Effector memory CD4-positive, alpha-beta T cell (primary cell): ENCODE data around the gene ST3GAL5.

Experiments used
- DNase-seq, 3 donors: peaks; one replicate each; pipeline ENCODE4 v3.0.0-alpha.2; 2020
- H3K27ac ChIP-seq: 2 replicates; pipeline ENCODE4 v1.7.0; 2013; ENCODE audit warnings: mild to moderate bottlenecking, low read length, moderate library complexity; ENCODE audit not compliant: insufficient read depth, poor library complexity, severe bottlenecking
- H3K27me3 ChIP-seq: replicated peaks from 2 replicates; pipeline ENCODE4 v1.7.0; 2013; ENCODE audit warnings: mild to moderate bottlenecking, low read length; ENCODE audit not compliant: insufficient read depth, control insufficient read depth, poor library complexity, severe bottlenecking
- H3K36me3 ChIP-seq: 2 replicates; pipeline ENCODE4 v1.7.0; 2013; ENCODE audit warnings: mild to moderate bottlenecking, low read length, moderate library complexity; ENCODE audit not compliant: control insufficient read depth, insufficient read depth
- H3K4me1 ChIP-seq: 2 replicates; pipeline ENCODE4 v1.7.0; 2013; ENCODE audit warnings: low read length, mild to moderate bottlenecking; ENCODE audit not compliant: control insufficient read depth, insufficient read depth, poor library complexity, severe bottlenecking
- H3K4me3 ChIP-seq: 2 replicates; pipeline ENCODE4 v1.7.0; 2013; ENCODE audit warnings: low read length, low read depth, mild to moderate bottlenecking; ENCODE audit not compliant: insufficient read depth, poor library complexity, severe bottlenecking
- H3K9me3 ChIP-seq: 2 replicates; pipeline ENCODE4 v1.7.0; 2013; ENCODE audit warnings: mild to moderate bottlenecking, low read length, moderate library complexity; ENCODE audit not compliant: control insufficient read depth

The ST3GAL5 gene

DNA sequence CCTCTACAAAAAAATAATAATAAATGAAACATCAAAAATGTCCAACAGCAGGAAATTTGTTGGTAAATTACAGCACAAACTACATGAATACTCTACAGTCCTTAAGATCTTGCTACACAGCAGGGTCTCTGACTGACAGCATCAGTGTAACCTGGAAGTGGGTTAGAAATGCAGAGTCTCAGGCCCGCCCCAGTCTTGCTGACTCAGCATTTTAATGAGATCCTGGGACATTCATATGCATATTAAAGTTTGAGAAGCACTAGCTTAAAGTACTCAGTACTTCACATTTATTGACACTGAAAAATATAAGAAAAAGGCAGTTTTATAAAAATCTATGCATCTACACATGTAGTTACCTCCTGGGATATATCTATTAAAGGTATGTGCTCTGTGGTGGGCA, 21.7 kb downstream of the ST3GAL5 start:
- Histone ChIP-seq H3K4me1 (peaks cover 11% of the 10 kb centered on the region), H3K4me3 (no peak overlapping the region), H3K27me3 (no peaks in the 10 kb centered on the region), H3K36me3 (no peaks in the 10 kb centered on the region), H3K9me3 (no peaks in the 10 kb centered on the region), H3K27ac (no peak overlapping the region)
- DNase-seq = no peak

- no peak overlapping the region for H3K27ac ChIP-seq
- peaks cover 13% of the 10 kb centered on the region for H3K4me1 ChIP-seq
- DNase-seq = no peak
- no peaks in the 10 kb centered on the region for H3K36me3 ChIP-seq
- no peak overlapping the region for H3K4me3 ChIP-seq
- H3K9me3 ChIP-seq = no peaks in the 10 kb centered on the region
- no peaks in the 10 kb centered on the region for H3K27me3 ChIP-seq
Observed at GRCh38 chr2:85866165-85866659, 22.6 kb downstream of the ST3GAL5 start.

DNA sequence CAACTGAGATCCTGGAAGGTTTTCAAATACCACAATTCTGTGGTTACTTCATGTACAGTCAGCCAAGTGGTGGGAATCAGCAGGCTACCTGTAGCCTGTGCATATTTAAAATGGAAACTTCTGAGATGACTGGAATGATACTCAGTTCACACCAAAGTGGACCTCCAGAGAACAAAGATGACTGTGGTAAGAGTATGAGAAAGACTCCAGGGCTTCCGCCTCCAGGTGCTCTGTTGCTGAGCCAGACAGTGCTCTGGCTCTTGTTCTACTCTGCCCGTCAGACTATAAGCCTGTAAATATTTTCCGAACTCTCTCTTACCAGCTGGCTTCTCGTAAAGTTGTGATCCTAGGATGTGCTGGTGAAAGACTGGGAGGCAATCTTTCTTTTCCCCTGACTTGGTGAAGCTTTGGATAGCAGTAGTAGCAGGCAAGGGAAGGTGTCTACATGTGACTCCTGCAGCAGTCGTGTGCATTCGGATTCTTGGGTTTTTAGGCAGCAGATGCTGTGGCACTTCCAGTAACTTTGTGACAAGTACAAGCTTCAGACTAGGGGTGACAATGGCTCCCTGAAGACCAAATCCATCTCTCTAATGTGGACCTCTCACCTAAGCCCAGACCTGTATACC, 23.1 kb downstream of the ST3GAL5 start:
- Histone ChIP-seq H3K9me3 (no peaks in the 10 kb centered on the region), H3K36me3 (no peaks in the 10 kb centered on the region), H3K27me3 (no peaks in the 10 kb centered on the region), H3K4me1 (peaks cover 13% of the 10 kb centered on the region), H3K4me3 (no peak overlapping the region), H3K27ac (no peak overlapping the region)
- DNase-seq = no peak

GRCh38 chr2:85864654-85865053, 24.1 kb downstream of the ST3GAL5 start:
- Histone ChIP-seq H3K36me3 (no peaks in the 10 kb centered on the region), H3K9me3 (no peaks in the 10 kb centered on the region), H3K27ac (no peak overlapping the region), H3K4me3 (no peak overlapping the region), H3K27me3 (no peaks in the 10 kb centered on the region), H3K4me1 (peaks cover 13% of the 10 kb centered on the region)
- DNase-seq = no peak

DNA sequence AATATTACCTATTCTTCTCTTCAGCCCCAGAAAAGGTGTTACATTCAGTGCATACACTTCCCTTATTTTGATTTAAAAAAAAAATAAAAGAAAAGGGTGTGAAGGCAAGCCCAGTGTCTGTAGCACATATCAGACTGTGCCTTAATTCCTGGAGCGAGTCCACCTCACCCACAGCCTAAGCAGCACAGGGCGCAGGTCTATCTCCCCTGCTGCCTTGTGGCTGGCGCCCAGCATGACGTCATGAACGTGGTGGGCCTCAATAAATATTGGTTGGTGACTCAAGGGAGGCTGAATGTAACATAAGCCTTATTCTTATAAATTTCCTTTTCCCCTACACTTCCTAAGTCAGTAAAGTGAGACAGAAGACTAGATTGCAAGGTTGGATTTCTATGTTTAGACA, 26.4 kb downstream of the ST3GAL5 start:
- no peaks in the 10 kb centered on the region for H3K36me3 ChIP-seq
- no peaks in the 10 kb centered on the region for H3K27me3 ChIP-seq
- peak; percentile 34 to 62 (median 54) for DNase-seq
- H3K4me3 ChIP-seq = no peak overlapping the region
- H3K27ac ChIP-seq = peak overlapping the region; percentile 49
- H3K9me3 ChIP-seq = no peaks in the 10 kb centered on the region
- peaks cover 13% of the 10 kb centered on the region for H3K4me1 ChIP-seq

GRCh38 chr2:85861650-85862049, 27.1 kb downstream of the ST3GAL5 start:
- peaks cover 13% of the 10 kb centered on the region for H3K4me1 ChIP-seq
- no peaks in the 10 kb centered on the region for H3K27me3 ChIP-seq
- no peaks in the 10 kb centered on the region for H3K36me3 ChIP-seq
- H3K4me3 ChIP-seq = peak overlapping the region; percentile 2
- H3K27ac ChIP-seq = peak overlapping the region; percentile 49
- no peaks in the 10 kb centered on the region for H3K9me3 ChIP-seq
- DNase-seq = no peak

DNA sequence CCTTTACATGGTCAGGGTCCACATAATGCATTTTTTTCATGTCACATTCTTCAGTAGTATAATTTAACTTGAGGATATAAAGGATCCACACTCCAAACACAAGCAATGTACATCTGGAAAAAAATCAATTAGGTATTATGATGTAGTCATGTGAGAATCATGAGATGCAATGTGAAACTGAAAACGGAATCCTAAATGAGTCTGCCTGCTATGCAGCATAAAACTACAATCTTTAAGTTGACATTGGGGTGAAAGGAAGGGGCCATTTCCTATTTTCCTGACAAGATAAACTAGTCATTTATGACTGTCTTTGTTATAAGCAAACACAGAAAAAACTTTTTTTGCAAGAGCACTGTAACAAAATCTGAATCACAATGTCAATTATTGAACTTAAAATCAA, 27.6 kb downstream of the ST3GAL5 start:
- Histone ChIP-seq H3K27ac (peak overlapping the region; percentile 49), H3K27me3 (no peaks in the 10 kb centered on the region), H3K9me3 (no peaks in the 10 kb centered on the region), H3K4me1 (peaks cover 13% of the 10 kb centered on the region), H3K36me3 (no peaks in the 10 kb centered on the region), H3K4me3 (peak overlapping the region; percentile 2)
- DNase-seq = no peak

DNA sequence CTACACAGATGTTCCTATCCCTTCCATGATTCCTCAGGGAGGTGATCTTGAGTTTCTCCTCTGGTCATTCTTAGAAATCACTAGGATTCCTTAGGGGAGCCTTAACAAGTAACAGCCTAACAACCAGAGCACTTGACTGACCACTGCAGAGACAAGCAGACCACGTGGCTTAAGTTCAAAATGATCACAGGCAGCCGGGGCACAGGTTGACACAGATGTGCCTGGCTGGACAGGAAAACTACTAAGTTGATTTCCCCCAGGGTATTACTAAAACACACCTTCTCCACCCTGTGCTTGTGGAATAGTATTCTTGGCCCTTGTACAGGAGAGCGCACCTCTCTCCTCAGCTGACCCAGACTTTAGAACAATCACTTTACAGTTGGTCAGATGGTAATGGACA, 29.9 kb downstream of the ST3GAL5 start:
- Histone ChIP-seq H3K27me3 (no peaks in the 10 kb centered on the region), H3K4me3 (no peak overlapping the region), H3K36me3 (no peaks in the 10 kb centered on the region), H3K27ac (no peak overlapping the region), H3K9me3 (no peaks in the 10 kb centered on the region), H3K4me1 (peaks cover 15% of the 10 kb centered on the region)
- no peak for DNase-seq

DNA sequence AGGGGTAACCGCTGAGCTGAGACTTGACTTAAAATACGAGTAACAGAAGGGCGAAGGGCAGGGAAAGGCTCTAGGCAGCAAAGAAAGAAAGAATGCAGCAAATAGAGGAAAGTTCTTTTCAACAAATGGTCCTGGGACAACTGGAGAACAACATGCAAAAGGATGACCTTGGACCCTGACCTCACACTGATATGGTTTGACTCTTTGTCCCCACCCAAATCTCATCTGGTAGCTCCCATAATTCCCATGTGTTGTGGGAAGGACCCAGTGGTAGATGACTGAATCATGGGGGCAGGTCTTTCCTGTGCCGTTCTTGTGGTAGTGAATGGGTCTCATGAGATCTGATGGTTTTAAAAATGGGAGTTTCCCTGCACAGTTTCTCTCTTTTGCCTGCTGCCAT, 33.9 kb downstream of the ST3GAL5 start:
- no peaks in the 10 kb centered on the region for H3K27me3 ChIP-seq
- peak overlapping the region; percentile 85 for H3K27ac ChIP-seq
- no peak overlapping the region for H3K4me3 ChIP-seq
- H3K36me3 ChIP-seq = no peaks in the 10 kb centered on the region
- no peaks in the 10 kb centered on the region for H3K9me3 ChIP-seq
- no peak for DNase-seq
- H3K4me1 ChIP-seq = peaks cover 34% of the 10 kb centered on the region

- Histone ChIP-seq H3K27me3 (no peaks in the 10 kb centered on the region), H3K4me1 (peaks cover 34% of the 10 kb centered on the region), H3K9me3 (no peaks in the 10 kb centered on the region), H3K4me3 (peak overlapping the region; percentile 36), H3K27ac (peak overlapping the region; percentile 85), H3K36me3 (no peaks in the 10 kb centered on the region)
- no peak for DNase-seq
Observed at GRCh38 chr2:85854166-85854509, 34.7 kb downstream of the ST3GAL5 start.
